Ramos (cell line): Measurements from ENCODE around the gene HS2ST1.

Experiments used
- in situ Hi-C: fragments of 300-500 bp; cut with MboI; formaldehyde crosslinking; loops from one replicate; pipeline ENCODE4 v1.14.3; 2022; ENCODE audit warnings: low sequenced_read_pairs; ENCODE audit not compliant: unreplicated experiment

Gene HS2ST1

DNA sequence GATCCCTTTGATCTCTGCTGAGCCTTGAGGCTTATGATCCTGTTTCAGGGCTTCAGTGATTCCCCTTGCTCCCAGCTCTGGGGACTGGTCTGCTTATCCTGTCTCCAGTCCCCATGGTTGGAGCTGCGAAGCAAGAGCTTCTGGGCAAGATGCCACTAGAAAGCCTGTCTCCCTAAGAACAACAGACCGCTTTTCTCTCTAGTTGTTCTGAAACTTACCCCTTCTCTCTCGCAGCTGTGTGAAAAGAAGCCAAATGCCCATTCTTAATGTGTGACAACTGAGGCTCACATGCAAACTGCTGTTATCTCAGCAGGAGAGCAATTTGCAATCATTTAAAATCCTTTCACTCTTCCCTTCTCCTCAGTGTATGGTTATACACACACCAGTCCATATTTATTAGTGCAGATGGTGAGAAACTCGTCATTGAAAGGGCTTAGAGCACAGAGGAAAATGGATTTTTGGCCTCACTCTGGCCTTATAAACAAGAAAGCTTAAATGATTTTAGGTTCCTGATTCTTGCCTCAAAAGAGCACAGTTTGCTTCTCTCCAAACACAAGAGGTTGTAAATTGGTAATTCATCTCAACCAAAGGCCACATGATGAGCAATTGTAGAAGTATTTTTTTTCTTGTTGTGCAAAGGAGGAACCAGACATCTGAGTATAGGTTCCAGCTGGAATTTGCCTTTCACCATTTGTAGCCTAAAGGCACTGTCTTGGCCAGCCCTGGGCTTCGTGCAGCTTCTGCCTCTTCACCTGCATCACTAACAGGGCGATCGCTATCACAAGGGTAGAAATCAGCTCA lies 235.0 kb downstream of the HS2ST1 start:
- in situ Hi-C loops = loop anchor here (25.0 kb wide), 2 partner anchors 637 to 813 kb away; no protein-coding TSS in a partner anchor

DNA sequence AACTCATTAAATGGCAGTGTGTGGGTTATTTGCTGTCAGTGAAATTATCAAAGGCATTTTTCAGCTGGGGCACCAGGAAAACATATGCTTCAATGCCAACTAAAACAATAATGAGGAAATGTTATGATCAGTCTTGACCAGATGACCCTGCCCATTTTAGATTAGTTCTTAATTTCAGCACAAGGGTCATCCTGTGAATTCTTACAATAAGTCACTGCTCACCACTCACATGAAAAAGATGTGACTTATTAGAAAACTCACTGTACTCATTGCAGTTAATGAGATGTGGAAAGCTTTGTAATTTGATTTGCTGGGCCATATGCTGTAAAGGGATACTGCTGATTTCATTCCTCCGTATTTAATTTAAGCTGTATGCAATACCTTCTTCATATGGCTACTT lies 235.7 kb downstream of the HS2ST1 start:
- in situ Hi-C loops = no loop called here

DNA sequence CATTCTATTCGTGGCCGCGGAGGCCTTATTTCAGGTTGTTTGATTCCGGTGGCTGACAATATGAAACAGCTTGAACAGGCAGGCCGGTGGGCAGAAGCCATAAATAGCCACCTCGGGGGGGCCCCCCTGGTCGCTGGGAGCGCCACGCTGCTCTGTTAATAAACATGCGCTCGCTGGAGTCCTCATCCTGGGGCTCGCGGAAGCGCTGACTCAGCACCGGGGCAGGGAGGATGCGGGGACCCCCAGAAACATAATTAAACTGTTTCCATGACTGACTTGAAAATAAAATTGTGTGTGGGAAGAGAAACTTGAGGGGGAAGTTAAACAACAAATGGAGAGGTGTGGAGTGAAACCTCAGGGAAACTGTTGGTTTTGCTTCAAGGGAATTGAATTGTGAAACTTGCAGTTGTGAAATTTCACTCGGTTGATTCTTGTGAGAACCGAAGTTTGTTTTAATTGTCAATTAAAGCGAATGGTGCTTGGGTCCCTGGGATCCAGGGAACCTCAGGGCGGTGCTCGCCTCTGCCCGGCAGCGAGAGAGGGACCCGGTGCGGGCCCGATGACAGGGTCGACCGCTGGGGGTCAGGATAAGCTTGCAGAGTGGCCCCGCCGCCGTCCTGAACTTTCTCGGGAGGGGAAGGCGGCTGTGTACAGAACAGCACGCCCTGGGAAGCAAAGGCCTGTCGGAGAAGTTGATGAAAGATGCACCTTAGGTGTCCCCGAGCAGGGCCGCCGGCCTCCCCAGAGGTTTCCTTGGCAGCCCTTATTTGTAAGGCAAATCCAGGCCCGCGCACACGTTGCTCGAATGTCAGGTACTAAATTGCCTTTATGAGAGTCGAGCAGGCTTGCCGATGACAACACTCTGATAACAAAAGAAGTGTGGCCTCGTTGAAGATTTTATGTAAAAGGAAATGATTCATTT lies 237.3 kb downstream of the HS2ST1 start:
- in situ Hi-C loops = no loop called here

DNA sequence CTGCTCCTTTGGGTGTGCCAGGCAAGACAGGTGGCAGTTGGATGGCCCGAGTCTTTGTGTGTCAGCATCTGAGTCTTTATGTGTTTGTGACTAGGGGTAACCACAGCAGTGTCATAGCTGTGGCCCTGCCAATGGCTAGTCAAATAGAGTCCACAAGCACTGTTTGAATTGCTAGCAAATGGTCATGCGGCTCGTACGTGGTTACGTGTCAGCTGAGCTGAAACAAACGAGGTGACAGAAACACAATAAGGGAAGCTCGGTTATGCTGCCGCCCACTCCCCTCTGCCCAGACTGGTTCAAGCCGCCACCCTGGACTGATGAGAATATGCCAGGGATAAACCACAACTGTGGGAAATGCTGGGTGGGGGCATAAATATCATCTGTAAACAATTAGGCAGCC lies 239.9 kb downstream of the HS2ST1 start:
- in situ Hi-C loops = no loop called here

DNA sequence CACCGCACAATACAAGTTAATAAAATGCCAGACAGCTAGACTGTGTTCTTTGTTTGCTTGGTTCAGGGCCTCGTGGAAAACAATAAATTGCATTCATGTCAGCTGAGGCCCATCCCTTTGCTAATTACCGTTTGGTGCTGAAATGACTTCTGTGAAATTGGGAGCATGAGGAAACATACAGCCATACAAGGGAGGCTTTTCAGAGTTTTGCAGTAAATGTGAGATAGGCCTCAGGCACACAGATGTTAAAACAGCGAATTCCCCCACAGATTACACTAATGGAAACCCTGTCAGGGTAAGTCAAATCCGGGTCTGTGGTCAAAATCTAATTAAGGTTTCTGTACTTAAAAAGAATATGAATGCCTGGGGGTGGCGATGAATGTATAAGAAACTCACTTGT lies 240.7 kb downstream of the HS2ST1 start:
- in situ Hi-C loops = no loop called here

DNA sequence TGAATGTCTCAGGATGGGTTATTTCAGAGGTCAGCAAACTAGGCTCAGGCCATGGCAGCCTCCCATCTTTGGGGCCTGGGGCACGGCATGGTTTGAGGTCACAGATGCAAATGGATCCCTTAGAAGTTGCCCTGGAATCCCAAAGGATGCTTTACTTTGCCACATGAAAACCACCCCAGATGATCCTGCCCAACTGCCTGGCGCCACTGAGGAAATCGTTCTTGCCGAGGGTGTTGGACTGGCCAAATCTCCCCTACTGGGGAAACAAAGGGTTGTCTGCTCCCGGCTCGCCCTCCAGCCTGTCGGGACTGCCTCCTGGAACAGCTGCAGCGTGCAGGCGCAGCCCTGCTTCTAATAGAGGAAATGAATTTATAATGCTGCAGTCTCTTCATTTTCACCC lies 241.2 kb downstream of the HS2ST1 start:
- in situ Hi-C loops = no loop called here

DNA sequence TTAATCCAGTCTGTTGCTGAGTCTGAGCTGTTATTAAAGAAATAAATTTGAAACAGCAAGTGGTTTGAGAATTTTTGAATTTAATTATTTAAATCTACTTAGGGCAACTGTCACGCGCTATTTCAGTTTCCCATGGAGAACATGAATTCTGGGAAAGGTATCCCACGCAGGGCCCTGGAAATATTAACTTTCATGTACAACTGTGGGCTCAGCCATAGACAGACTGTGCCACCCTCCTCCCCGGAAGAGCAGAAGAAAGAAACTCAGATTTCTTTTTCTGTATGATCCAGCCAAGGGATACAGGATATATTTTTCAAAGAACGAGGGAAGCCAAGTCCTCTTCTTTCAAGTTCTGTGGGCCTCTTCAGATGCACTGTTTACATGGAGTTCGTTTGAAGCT lies 241.7 kb downstream of the HS2ST1 start:
- in situ Hi-C loops = no loop called here

DNA sequence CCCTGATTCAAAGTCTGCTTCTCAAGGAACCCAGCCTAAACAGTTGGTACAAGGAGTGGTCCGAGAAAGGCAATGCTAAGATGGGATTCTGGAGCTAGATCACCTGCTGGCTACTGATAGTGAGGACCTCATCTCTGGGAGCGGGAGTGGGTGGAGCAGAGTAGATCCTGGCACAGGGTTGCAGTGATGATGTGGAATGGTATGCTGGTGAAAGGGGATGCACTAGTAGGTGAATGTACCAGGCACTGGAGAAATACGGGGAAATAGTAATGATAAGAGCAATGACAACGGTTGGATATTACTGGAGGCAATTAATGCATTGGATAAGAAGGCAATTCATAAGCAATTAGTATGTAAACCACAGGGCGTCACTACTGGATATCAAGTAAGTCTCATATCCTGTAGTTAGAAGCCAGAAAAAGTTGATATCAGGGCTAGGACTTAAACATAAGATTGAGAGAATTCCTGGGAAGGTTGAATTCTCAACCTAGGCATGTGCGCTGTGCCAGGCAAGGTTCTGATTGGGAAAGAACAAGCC lies 245.0 kb downstream of the HS2ST1 start:
- in situ Hi-C loops = no loop called here
